ENCODE data around the gene SLC2A14.
A peak's percentile ranks its signal among the peaks of the same experiment; 100 is the strongest.
"Not testable (repeated sequence)": the region's sequence is repeated elsewhere in the genome, so short reads cannot be mapped to it uniquely, and the experiment has no call there.

The SLC2A14 gene

GRCh38 chr12:7806863-7807487 is 65.7 kb downstream of the SLC2A14 start:
- H3K4me1 ChIP-seq (ENCODE audit: control insufficient read depth, insufficient read depth, low read length), result peaks cover 4% of the 10 kb centered on the region
- no peaks in the 10 kb centered on the region for H3K27me3 ChIP-seq (ENCODE audit: control insufficient read depth, insufficient read depth, low read length)
- H3K36me3 ChIP-seq (ENCODE audit: control insufficient read depth, insufficient read depth, low read length), result no peaks in the 10 kb centered on the region
- H3K9ac ChIP-seq (ENCODE audit: low read length), result no peak overlapping the region
- H3K4me3 ChIP-seq (ENCODE audit: low read length), result no peak overlapping the region
- H3K9me3 ChIP-seq (ENCODE audit: control insufficient read depth, low read length), result no peaks in the 10 kb centered on the region

GRCh38 chr12:7806319-7806718 is 66.4 kb downstream of the SLC2A14 start:
- H3K9me3 ChIP-seq (ENCODE audit: control insufficient read depth, low read length); H3K9ac ChIP-seq (ENCODE audit: low read length); H3K27me3 ChIP-seq (ENCODE audit: control insufficient read depth, insufficient read depth, low read length); H3K4me3 ChIP-seq (ENCODE audit: low read length); H3K4me1 ChIP-seq (ENCODE audit: control insufficient read depth, insufficient read depth, low read length); H3K36me3 ChIP-seq (ENCODE audit: control insufficient read depth, insufficient read depth, low read length): not testable (repeated sequence)

GRCh38 chr12:7801460-7801859 is 71.3 kb downstream of the SLC2A14 start:
- H3K9ac ChIP-seq (ENCODE audit: low read length), result no peak overlapping the region
- no peaks in the 10 kb centered on the region for H3K27me3 ChIP-seq (ENCODE audit: control insufficient read depth, insufficient read depth, low read length)
- H3K4me3 ChIP-seq (ENCODE audit: low read length), result no peak overlapping the region
- no peaks in the 10 kb centered on the region for H3K36me3 ChIP-seq (ENCODE audit: control insufficient read depth, insufficient read depth, low read length)
- peaks cover 10% of the 10 kb centered on the region for H3K4me1 ChIP-seq (ENCODE audit: control insufficient read depth, insufficient read depth, low read length)
- H3K9me3 ChIP-seq (ENCODE audit: control insufficient read depth, low read length), result no peaks in the 10 kb centered on the region

GRCh38 chr12:7798750-7799308 is 73.9 kb downstream of the SLC2A14 start:
- not testable (repeated sequence) for H3K4me1 ChIP-seq (ENCODE audit: control insufficient read depth, insufficient read depth, low read length); H3K4me3 ChIP-seq (ENCODE audit: low read length); H3K9me3 ChIP-seq (ENCODE audit: control insufficient read depth, low read length); H3K27me3 ChIP-seq (ENCODE audit: control insufficient read depth, insufficient read depth, low read length); H3K36me3 ChIP-seq (ENCODE audit: control insufficient read depth, insufficient read depth, low read length)
- H3K9ac ChIP-seq (ENCODE audit: low read length), result peak overlapping the region; percentile 9

GRCh38 chr12:7797698-7798398 is 74.9 kb downstream of the SLC2A14 start:
- no peak overlapping the region for H3K4me3 ChIP-seq (ENCODE audit: low read length)
- H3K9ac ChIP-seq (ENCODE audit: low read length), result peak overlapping the region; percentile 9
- no peaks in the 10 kb centered on the region for H3K36me3 ChIP-seq (ENCODE audit: control insufficient read depth, insufficient read depth, low read length)
- H3K27me3 ChIP-seq (ENCODE audit: control insufficient read depth, insufficient read depth, low read length), result no peaks in the 10 kb centered on the region
- peaks cover 6% of the 10 kb centered on the region for H3K4me1 ChIP-seq (ENCODE audit: control insufficient read depth, insufficient read depth, low read length)
- no peaks in the 10 kb centered on the region for H3K9me3 ChIP-seq (ENCODE audit: control insufficient read depth, low read length)

- H3K36me3 ChIP-seq (ENCODE audit: control insufficient read depth, insufficient read depth, low read length); H3K4me3 ChIP-seq (ENCODE audit: low read length); H3K4me1 ChIP-seq (ENCODE audit: control insufficient read depth, insufficient read depth, low read length); H3K9ac ChIP-seq (ENCODE audit: low read length); H3K9me3 ChIP-seq (ENCODE audit: control insufficient read depth, low read length); H3K27me3 ChIP-seq (ENCODE audit: control insufficient read depth, insufficient read depth, low read length): not testable (repeated sequence)
Measured at GRCh38 chr12:7797269-7797668, 75.4 kb downstream of the SLC2A14 start.

GRCh38 chr12:7793211-7793610 is 79.5 kb downstream of the SLC2A14 start:
- no peak overlapping the region for H3K4me3 ChIP-seq (ENCODE audit: low read length)
- H3K9ac ChIP-seq (ENCODE audit: low read length), result no peak overlapping the region
- H3K9me3 ChIP-seq (ENCODE audit: control insufficient read depth, low read length), result no peaks in the 10 kb centered on the region
- H3K4me1 ChIP-seq (ENCODE audit: control insufficient read depth, insufficient read depth, low read length), result peaks cover 9% of the 10 kb centered on the region
- H3K27me3 ChIP-seq (ENCODE audit: control insufficient read depth, insufficient read depth, low read length), result no peaks in the 10 kb centered on the region
- H3K36me3 ChIP-seq (ENCODE audit: control insufficient read depth, insufficient read depth, low read length), result no peaks in the 10 kb centered on the region

- peak within 1 kb of the TSS; percentile 54 for H3K9ac ChIP-seq (ENCODE audit: low read length)
Measured at GRCh38 chr12:7788884-7789528, 83.7 kb downstream of the SLC2A14 start, which contains the start of gene NANOG. TSS of gene NANOG (plus strand) at chr12:7789402. CDS start at chr12:7789615, 213 bp downstream.

GRCh38 chr12:7788294-7788660 is 84.4 kb downstream of the SLC2A14 start:
- H3K9ac ChIP-seq (ENCODE audit: low read length), result peak overlapping the region; percentile 54
- peaks cover 9% of the 10 kb centered on the region for H3K4me1 ChIP-seq (ENCODE audit: control insufficient read depth, insufficient read depth, low read length)
- H3K36me3 ChIP-seq (ENCODE audit: control insufficient read depth, insufficient read depth, low read length), result no peaks in the 10 kb centered on the region
- no peaks in the 10 kb centered on the region for H3K9me3 ChIP-seq (ENCODE audit: control insufficient read depth, low read length)
- H3K4me3 ChIP-seq (ENCODE audit: low read length), result no peak overlapping the region
- no peaks in the 10 kb centered on the region for H3K27me3 ChIP-seq (ENCODE audit: control insufficient read depth, insufficient read depth, low read length)

More at GRCh38 chr12:7788884-7789528, 83.7 kb downstream of the SLC2A14 start, which contains the start of gene NANOG:
- H3K36me3 ChIP-seq (ENCODE audit: control insufficient read depth, insufficient read depth, low read length); H3K9me3 ChIP-seq (ENCODE audit: control insufficient read depth, low read length); H3K4me3 ChIP-seq (ENCODE audit: low read length); H3K4me1 ChIP-seq (ENCODE audit: control insufficient read depth, insufficient read depth, low read length); H3K27me3 ChIP-seq (ENCODE audit: control insufficient read depth, insufficient read depth, low read length): not testable (repeated sequence)

GRCh38 chr12:7787574-7788293 is 85.0 kb downstream of the SLC2A14 start:
- no peaks in the 10 kb centered on the region for H3K27me3 ChIP-seq (ENCODE audit: control insufficient read depth, insufficient read depth, low read length)
- H3K9me3 ChIP-seq (ENCODE audit: control insufficient read depth, low read length), result no peaks in the 10 kb centered on the region
- peaks cover 9% of the 10 kb centered on the region for H3K4me1 ChIP-seq (ENCODE audit: control insufficient read depth, insufficient read depth, low read length)
- H3K36me3 ChIP-seq (ENCODE audit: control insufficient read depth, insufficient read depth, low read length), result no peaks in the 10 kb centered on the region
- H3K4me3 ChIP-seq (ENCODE audit: low read length), result peak overlapping the region; percentile 26
- H3K9ac ChIP-seq (ENCODE audit: low read length), result peak overlapping the region; percentile 54

- Histone ChIP-seq H3K9me3 (ENCODE audit: control insufficient read depth, low read length) (no peaks in the 10 kb centered on the region), H3K27me3 (ENCODE audit: control insufficient read depth, insufficient read depth, low read length) (no peaks in the 10 kb centered on the region), H3K4me1 (ENCODE audit: control insufficient read depth, insufficient read depth, low read length) (peaks cover 9% of the 10 kb centered on the region), H3K4me3 (ENCODE audit: low read length) (no peak overlapping the region), H3K36me3 (ENCODE audit: control insufficient read depth, insufficient read depth, low read length) (no peaks in the 10 kb centered on the region), H3K9ac (ENCODE audit: low read length) (no peak overlapping the region)
Measured at GRCh38 chr12:7784701-7785100, 88.0 kb downstream of the SLC2A14 start.

- not testable (repeated sequence) for H3K9me3 ChIP-seq (ENCODE audit: control insufficient read depth, low read length); H3K9ac ChIP-seq (ENCODE audit: low read length); H3K36me3 ChIP-seq (ENCODE audit: control insufficient read depth, insufficient read depth, low read length); H3K4me1 ChIP-seq (ENCODE audit: control insufficient read depth, insufficient read depth, low read length); H3K27me3 ChIP-seq (ENCODE audit: control insufficient read depth, insufficient read depth, low read length); H3K4me3 ChIP-seq (ENCODE audit: low read length)
Measured at GRCh38 chr12:7783433-7783832, 89.3 kb downstream of the SLC2A14 start.
